SK-N-MC (cell line): ENCODE data around the gene CDC73.

Experiments
- EZH2 ChIP-seq: fragments of 200-600 bp; sonication (generic); IDR thresholded peaks from one replicate; pipeline ENCODE4 v1.6.1; 2017; ENCODE audit warnings: antibody characterized with exemption
- FOXP2 ChIP-seq: optimal IDR thresholded peaks from 2 replicates; pipeline ENCODE3; 2011; ENCODE audit warnings: mild to moderate bottlenecking, moderate library complexity; ENCODE audit not compliant: insufficient read depth; ENCODE audit errors: extremely low read length, control extremely low read depth
- POLR2AphosphoS5 ChIP-seq: IDR thresholded peaks from 2 replicates; pipeline ENCODE4 v1.6.1; 2012; ENCODE audit warnings: mild to moderate bottlenecking, low read depth, low read length, borderline replicate concordance

- no peak for TF ChIP-seq POLR2AphosphoS5
- no peak for TF ChIP-seq EZH2
- TF ChIP-seq FOXP2 = no peak
Measured at GRCh38 chr1:193234530-193234929, 112.7 kb downstream of the CDC73 start.
